Esophagus squamous epithelium (tissue), 5 donors: ENCODE data around the gene RNF215. TPM values are rescaled to one million over a fixed set of nuclear protein-coding genes. Genes with fewer than 3 reads are reported as not detected.
"Not testable (repeated sequence)": the region's sequence is repeated elsewhere in the genome, so short reads cannot be mapped to it uniquely, and the experiment has no call there.

Experiments used
- DNase-seq: peaks from one replicate; lab custom pipeline; 2025; lab: John Stamatoyannopoulos, UW
- H3K27ac ChIP-seq, 4 donors: fragments of 200-600 bp; sonication (generic); one replicate each; pipeline ENCODE4 v1.5.1; 2016 to 2019; ENCODE audit warnings: mild to moderate bottlenecking in 1 of 4
- H3K27me3 ChIP-seq, 4 donors: fragments of 200-600 bp; sonication (generic); 1 replicate in 3 of 4; 2 replicates in 1 of 4; pipeline versions ENCODE4 v1.5.1 to v1.6.0; 2017 to 2021; ENCODE audit warnings: antibody characterized with exemption in 1 of 4
- H3K36me3 ChIP-seq, 3 donors: fragments of 200-600 bp; sonication (generic); one replicate each; pipeline ENCODE4 v1.5.1; 2016 to 2019
- H3K4me1 ChIP-seq, 3 donors: fragments of 200-600 bp; sonication (generic); one replicate each; pipeline ENCODE4 v1.5.1; 2017 to 2019
- H3K4me3 ChIP-seq, 4 donors: fragments of 200-600 bp; sonication (generic); 1 replicate in 3 of 4; 2 replicates in 1 of 4; pipeline ENCODE4 v1.5.1; 2016 to 2019; ENCODE audit warnings: mild to moderate bottlenecking in 2 of 4, moderate library complexity in 1 of 4
- H3K9me3 ChIP-seq, 3 donors: fragments of 200-600 bp; sonication (generic); one replicate each; pipeline ENCODE4 v1.5.1; 2016 to 2019
- POLR2A ChIP-seq, 4 donors: fragments of 450-650 bp; IDR thresholded peaks; one replicate each; pipeline ENCODE4 v1.6.1; 2017; ENCODE audit warnings: antibody characterized with exemption in 4 of 4, mild to moderate bottlenecking in 4 of 4, moderate library complexity in 3 of 4
- WGBS, 2 donors: methylation state at CpG; one replicate each; pipeline ENCODE4 v1.1.5; 2018; 5-methylcytosine and 5-hydroxymethylcytosine counted together
- intact Hi-C: fragments of 100-400 bp; cut with DNase I; formaldehyde crosslinking; loops from one replicate; pipeline ENCODE4 v1.15.0; 2022
- total RNA-seq, 4 donors: library from RNA; depleted of rRNA; stranded (reverse); fragments of >200 nt; gene quantifications; one replicate each; pipeline ENCODE4 v1.1.0, GENCODE V29; 2016
- TF ChIP-seq, protein P1 (sequence below), 6 experiments: fragments of 450-650 bp in 4 of 6; fragments of 200-600 bp in 2 of 6; sonication (generic) in 2 of 6; IDR thresholded peaks; one replicate each; pipeline ENCODE4 v1.5.1; 2016 to 2019; ENCODE audit warnings: antibody characterized with exemption in 6 of 6, mild to moderate bottlenecking in 4 of 6, moderate library complexity in 4 of 6
- donor health status: DM: yes; HTN: yes; CAD: no.

Gene RNF215
- total RNA-seq, 4 donors from 2014 or later, result 2.3 to 8.4 (median 3.9) TPM

DNA sequence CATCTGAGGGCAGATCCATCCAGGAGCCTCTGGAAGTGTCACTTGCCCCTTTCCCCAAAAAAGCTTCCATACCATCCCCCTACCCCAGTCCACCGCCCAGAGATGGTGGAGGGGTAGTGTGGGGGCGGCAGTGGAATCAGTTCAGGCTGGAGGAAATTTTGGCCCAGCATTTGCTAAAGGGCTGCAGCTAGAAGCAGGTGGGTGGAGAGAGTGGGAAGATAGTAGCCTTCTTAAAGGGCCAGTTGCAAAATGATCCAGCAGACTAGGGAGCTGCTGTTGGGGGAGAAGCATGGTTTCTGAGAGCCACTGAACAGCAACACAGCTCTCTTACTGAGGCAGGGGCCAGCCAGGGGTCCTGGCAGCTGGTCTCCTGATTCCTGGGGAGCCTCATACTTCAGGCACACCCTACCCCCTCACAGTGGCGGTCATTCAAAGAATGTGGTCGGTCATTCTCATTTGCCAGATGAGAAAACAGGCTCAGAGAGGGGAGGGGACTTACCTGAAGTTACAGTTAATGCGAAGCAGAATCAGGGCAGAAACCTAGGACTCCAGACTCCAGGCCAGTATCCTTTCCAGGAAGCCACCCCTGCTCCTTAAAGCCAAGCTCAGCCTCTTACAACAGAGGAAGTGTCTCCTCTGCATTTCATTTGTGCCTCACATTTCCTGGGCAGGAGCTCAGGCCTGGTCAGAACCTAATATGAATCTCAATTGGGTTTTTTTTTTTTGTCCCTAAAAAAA is 15.0 kb upstream of the RNF215 start:
- Histone ChIP-seq H3K9me3 (no peaks in the 10 kb centered on the region), H3K4me3 (no peak overlapping the region), H3K27ac (no peak overlapping the region), H3K36me3 (peaks cover 0 to 57% (median 2%) of the 10 kb centered on the region in 3 donors), H3K4me1 (peaks cover 13 to 43% (median 19%) of the 10 kb centered on the region in 3 donors), H3K27me3 (peaks cover 0 to 9% (median 0%) of the 10 kb centered on the region in 4 donors)
- TF ChIP-seq, protein P1, sequence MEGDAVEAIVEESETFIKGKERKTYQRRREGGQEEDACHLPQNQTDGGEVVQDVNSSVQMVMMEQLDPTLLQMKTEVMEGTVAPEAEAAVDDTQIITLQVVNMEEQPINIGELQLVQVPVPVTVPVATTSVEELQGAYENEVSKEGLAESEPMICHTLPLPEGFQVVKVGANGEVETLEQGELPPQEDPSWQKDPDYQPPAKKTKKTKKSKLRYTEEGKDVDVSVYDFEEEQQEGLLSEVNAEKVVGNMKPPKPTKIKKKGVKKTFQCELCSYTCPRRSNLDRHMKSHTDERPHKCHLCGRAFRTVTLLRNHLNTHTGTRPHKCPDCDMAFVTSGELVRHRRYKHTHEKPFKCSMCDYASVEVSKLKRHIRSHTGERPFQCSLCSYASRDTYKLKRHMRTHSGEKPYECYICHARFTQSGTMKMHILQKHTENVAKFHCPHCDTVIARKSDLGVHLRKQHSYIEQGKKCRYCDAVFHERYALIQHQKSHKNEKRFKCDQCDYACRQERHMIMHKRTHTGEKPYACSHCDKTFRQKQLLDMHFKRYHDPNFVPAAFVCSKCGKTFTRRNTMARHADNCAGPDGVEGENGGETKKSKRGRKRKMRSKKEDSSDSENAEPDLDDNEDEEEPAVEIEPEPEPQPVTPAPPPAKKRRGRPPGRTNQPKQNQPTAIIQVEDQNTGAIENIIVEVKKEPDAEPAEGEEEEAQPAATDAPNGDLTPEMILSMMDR (IDR thresholded peaks at IDR 0.05), result no peak
- no peak for TF ChIP-seq POLR2A (IDR thresholded peaks at IDR 0.05)
- DNase-seq, result no peak
- 60 to 100% methylated on average over 1 to 4 of the region's 5 CpGs for WGBS, 2 donors
- intact Hi-C loops, result no loop called here

GRCh38 chr22:30401024-30401423 is 13.8 kb upstream of the RNF215 start:
- intact Hi-C loops, H3K9me3 ChIP-seq: not testable (repeated sequence)
- peaks cover 20 to 54% (median 24%) of the 10 kb centered on the region in 3 donors for H3K4me1 ChIP-seq

GRCh38 chr22:30400159-30400558 is 12.9 kb upstream of the RNF215 start:
- peaks cover 20 to 55% (median 24%) of the 10 kb centered on the region in 3 donors for H3K4me1 ChIP-seq
- H3K36me3 ChIP-seq, result peaks cover 0 to 38% (median 0%) of the 10 kb centered on the region in 3 donors
- H3K27me3 ChIP-seq, result peaks cover 0 to 20% (median 0%) of the 10 kb centered on the region in 4 donors
- H3K27ac ChIP-seq, result peak overlapping the region in 3 of 4 donors; percentile 54 to 62 (median 54)
- intact Hi-C loops, result no loop called here
- H3K9me3 ChIP-seq, result no peaks in the 10 kb centered on the region
- no peak for TF ChIP-seq POLR2A (IDR thresholded peaks at IDR 0.05)
- TF ChIP-seq, protein P1 (IDR thresholded peaks at IDR 0.05), result no peak
- H3K4me3 ChIP-seq, result no peak overlapping the region
- DNase-seq, result no peak
- 17 to 57% methylated on average over 1 of the region's 1 CpG for WGBS, 2 donors

More at GRCh38 chr22:30401024-30401423, 13.8 kb upstream of the RNF215 start:
- whole genome bisulfite sequencing, 2 donors, result 92 to 93% methylated on average over 3 of the region's 3 CpGs
- H3K27me3 ChIP-seq, result peaks cover 0 to 15% (median 0%) of the 10 kb centered on the region in 4 donors
- H3K27ac ChIP-seq, DNase-seq, H3K4me3 ChIP-seq: not testable (repeated sequence)
- H3K36me3 ChIP-seq, result peaks cover 0 to 45% (median 0%) of the 10 kb centered on the region in 3 donors

- 72 to 90% methylated on average over 2 to 3 of the region's 5 CpGs for WGBS, 2 donors
- H3K27ac ChIP-seq, result peak overlapping the region in 3 of 4 donors; percentile 54 to 62 (median 54)
- peaks cover 0 to 34% (median 0%) of the 10 kb centered on the region in 3 donors for H3K36me3 ChIP-seq
- DNase-seq, result no peak
- no peak overlapping the region for H3K4me3 ChIP-seq
- H3K4me1 ChIP-seq, result peaks cover 20 to 55% (median 24%) of the 10 kb centered on the region in 3 donors
- H3K9me3 ChIP-seq, result no peaks in the 10 kb centered on the region
- peaks cover 0 to 20% (median 0%) of the 10 kb centered on the region in 4 donors for H3K27me3 ChIP-seq
- no peak for TF ChIP-seq POLR2A (IDR thresholded peaks at IDR 0.05)
- TF ChIP-seq, protein P1 (IDR thresholded peaks at IDR 0.05), result no peak
- intact Hi-C loops, result no loop called here
Measured at GRCh38 chr22:30399718-30400117, 12.5 kb upstream of the RNF215 start.

GRCh38 chr22:30398685-30399680 is 11.8 kb upstream of the RNF215 start:
- 56 to 60% methylated on average over 17 to 23 of the region's 25 CpGs for WGBS, 2 donors
- intact Hi-C loops, result no loop called here
- peak overlapping the region in 3 of 4 donors; percentile 61 to 72 (median 72) for H3K4me3 ChIP-seq

More at GRCh38 chr22:30398685-30399680, 11.8 kb upstream of the RNF215 start:
- no peak for DNase-seq
- H3K27ac ChIP-seq, result peak overlapping the region; percentile 54 to 85 (median 77)
- no peak for TF ChIP-seq POLR2A (IDR thresholded peaks at IDR 0.05)
- TF ChIP-seq, protein P1 (IDR thresholded peaks at IDR 0.05), result no peak
- H3K27me3 ChIP-seq, result peaks cover 0 to 20% (median 0%) of the 10 kb centered on the region in 4 donors
- H3K36me3 ChIP-seq, result peaks cover 0 to 27% (median 0%) of the 10 kb centered on the region in 3 donors
- no peaks in the 10 kb centered on the region for H3K9me3 ChIP-seq
- peaks cover 20 to 55% (median 24%) of the 10 kb centered on the region in 3 donors for H3K4me1 ChIP-seq
